PC-3 (cell line): ENCODE data around the gene DEFB126.

ENCODE experiments used
- CTCF ChIP-seq: fragments of 300-600 bp; sonication (generic); conservative IDR thresholded peaks from 2 replicates; pipeline ENCODE4 v1.5.1; 2017; ENCODE audit warnings: antibody characterized with exemption, low read depth, mild to moderate bottlenecking, low read length
- EZH2 ChIP-seq: fragments of 300-600 bp; sonication (generic); IDR thresholded peaks from one replicate; pipeline ENCODE4 v1.6.1; 2017; ENCODE audit warnings: antibody characterized with exemption, mild to moderate bottlenecking, low read length; ENCODE audit not compliant: unreplicated experiment
- EZH2phosphoT487 ChIP-seq: fragments of 300-600 bp; sonication (generic); IDR thresholded peaks from 2 replicates; pipeline ENCODE4 v1.6.1; 2018; ENCODE audit warnings: mild to moderate bottlenecking, antibody characterized with exemption, low read length, borderline replicate concordance

- TF ChIP-seq CTCF = no peak
- TF ChIP-seq EZH2 = no peak
- no peak for TF ChIP-seq EZH2phosphoT487
Observed at GRCh38 chr20:93641-94040, 48.7 kb upstream of the DEFB126 start.
